BE2C (cell line): ENCODE measurements around the gene ZNF423.

Experiments used
- DNase-seq: peaks from one replicate; pipeline ENCODE4 v3.0.0-alpha.2; 2020
- H3K27me3 ChIP-seq: fragments of 250-450 bp; sonication (Bioruptor Pico); 2 replicates; pipeline ENCODE4 v1.5.1; 2020; ENCODE audit warnings: mild to moderate bottlenecking
- H3K36me3 ChIP-seq: fragments of 250-450 bp; sonication (Bioruptor Pico); 2 replicates; pipeline ENCODE4 v1.5.1; 2020; ENCODE audit warnings: mild to moderate bottlenecking
- H3K4me1 ChIP-seq: fragments of 250-450 bp; sonication (Bioruptor Pico); 2 replicates; pipeline ENCODE4 v1.5.1; 2020
- H3K4me3 ChIP-seq: 2 replicates; pipeline ENCODE4 v1.5.1; 2011; ENCODE audit warnings: low read depth, low read length
- H3K9me3 ChIP-seq: fragments of 250-450 bp; sonication (Bioruptor Pico); 2 replicates; pipeline ENCODE4 v1.5.1; 2020
- TF ChIP-seq, protein P1 (sequence below): IDR thresholded peaks from 2 replicates; pipeline ENCODE4 v1.5.1; 2012; ENCODE audit warnings: mild to moderate bottlenecking, low read depth, low read length

Gene ZNF423

GRCh38 chr16:49826515-49826914, 29.4 kb downstream of the ZNF423 start:
- H3K9me3 ChIP-seq = no peaks in the 10 kb centered on the region
- no peak for DNase-seq
- H3K27me3 ChIP-seq = no peaks in the 10 kb centered on the region
- TF ChIP-seq, protein P1, sequence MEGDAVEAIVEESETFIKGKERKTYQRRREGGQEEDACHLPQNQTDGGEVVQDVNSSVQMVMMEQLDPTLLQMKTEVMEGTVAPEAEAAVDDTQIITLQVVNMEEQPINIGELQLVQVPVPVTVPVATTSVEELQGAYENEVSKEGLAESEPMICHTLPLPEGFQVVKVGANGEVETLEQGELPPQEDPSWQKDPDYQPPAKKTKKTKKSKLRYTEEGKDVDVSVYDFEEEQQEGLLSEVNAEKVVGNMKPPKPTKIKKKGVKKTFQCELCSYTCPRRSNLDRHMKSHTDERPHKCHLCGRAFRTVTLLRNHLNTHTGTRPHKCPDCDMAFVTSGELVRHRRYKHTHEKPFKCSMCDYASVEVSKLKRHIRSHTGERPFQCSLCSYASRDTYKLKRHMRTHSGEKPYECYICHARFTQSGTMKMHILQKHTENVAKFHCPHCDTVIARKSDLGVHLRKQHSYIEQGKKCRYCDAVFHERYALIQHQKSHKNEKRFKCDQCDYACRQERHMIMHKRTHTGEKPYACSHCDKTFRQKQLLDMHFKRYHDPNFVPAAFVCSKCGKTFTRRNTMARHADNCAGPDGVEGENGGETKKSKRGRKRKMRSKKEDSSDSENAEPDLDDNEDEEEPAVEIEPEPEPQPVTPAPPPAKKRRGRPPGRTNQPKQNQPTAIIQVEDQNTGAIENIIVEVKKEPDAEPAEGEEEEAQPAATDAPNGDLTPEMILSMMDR = no peak
- H3K36me3 ChIP-seq = no peaks in the 10 kb centered on the region; the same call in 1 of the 2 replicates
- H3K4me3 ChIP-seq = no peak overlapping the region
- H3K4me1 ChIP-seq = peaks cover 12% of the 10 kb centered on the region

GRCh38 chr16:49825041-49825440, 30.9 kb downstream of the ZNF423 start:
- no peaks in the 10 kb centered on the region for H3K27me3 ChIP-seq
- DNase-seq = no peak
- H3K36me3 ChIP-seq = no peaks in the 10 kb centered on the region; the same call in 1 of the 2 replicates
- H3K4me3 ChIP-seq = no peak overlapping the region
- no peaks in the 10 kb centered on the region for H3K9me3 ChIP-seq
- H3K4me1 ChIP-seq = peaks cover 18% of the 10 kb centered on the region
- TF ChIP-seq, protein P1 = no peak

DNA sequence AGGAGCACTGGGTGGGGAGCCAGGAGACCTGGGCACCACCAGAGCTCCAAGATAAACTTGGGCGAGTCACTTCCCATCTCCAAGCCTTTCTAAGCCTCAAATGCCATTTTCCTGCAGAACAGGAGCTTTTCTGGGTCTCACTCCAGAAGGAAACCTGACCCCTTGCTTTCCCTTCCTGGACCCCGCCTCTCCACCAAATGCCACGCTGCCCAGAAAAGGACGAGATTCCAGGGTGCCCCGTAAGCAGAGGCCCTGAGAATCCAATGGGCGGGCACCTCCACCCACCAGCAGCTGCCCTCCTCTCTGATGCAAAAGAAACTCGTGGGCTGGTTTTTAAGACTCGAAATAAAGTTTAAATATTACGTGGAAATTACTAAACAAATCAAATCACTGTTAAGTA, 31.3 kb downstream of the ZNF423 start:
- Histone ChIP-seq H3K9me3 (no peaks in the 10 kb centered on the region), H3K4me1 (peaks cover 18% of the 10 kb centered on the region), H3K27me3 (no peaks in the 10 kb centered on the region), H3K36me3 (no peaks in the 10 kb centered on the region; the same call in 1 of the 2 replicates), H3K4me3 (no peak overlapping the region)
- no peak for DNase-seq
- TF ChIP-seq, protein P1 = no peak

GRCh38 chr16:49822649-49823370, 33.1 kb downstream of the ZNF423 start:
- no peak for DNase-seq
- TF ChIP-seq, protein P1 = no peak
- Histone ChIP-seq H3K4me1 (peaks cover 18% of the 10 kb centered on the region), H3K4me3 (no peak overlapping the region), H3K9me3 (no peaks in the 10 kb centered on the region), H3K36me3 (no peaks in the 10 kb centered on the region; the same call in 1 of the 2 replicates), H3K27me3 (no peaks in the 10 kb centered on the region)

GRCh38 chr16:49821614-49822282, 34.2 kb downstream of the ZNF423 start:
- no peaks in the 10 kb centered on the region; the same call in 1 of the 2 replicates for H3K36me3 ChIP-seq
- no peak for DNase-seq

More at GRCh38 chr16:49821614-49822282, 34.2 kb downstream of the ZNF423 start:
- Histone ChIP-seq H3K4me3 (no peak overlapping the region), H3K4me1 (peaks cover 18% of the 10 kb centered on the region), H3K9me3 (no peaks in the 10 kb centered on the region), H3K27me3 (no peaks in the 10 kb centered on the region)
- TF ChIP-seq, protein P1 = no peak
